ENCODE results near the gene PNPLA7.

- TF ChIP-seq POLR2A (IDR thresholded peaks at IDR 0.05) (no peak), CTCF (IDR thresholded peaks at IDR 0.05) (no peak)
Measured at GRCh38 chr9:137583347-137583746, 33.1 kb upstream of the PNPLA7 start.
